Testis (tissue), 5 donors: ENCODE measurements around the gene TCL1A. TPM values are rescaled to one million over a fixed set of nuclear protein-coding genes. Genes with fewer than 3 reads are reported as not detected.
"Not testable (repeated sequence)": the region's sequence is repeated elsewhere in the genome, so short reads cannot be mapped to it uniquely, and the experiment has no call there.

Experiments used
- DNase-seq: peaks from one replicate; pipeline ENCODE4 v3.0.0-alpha.2; 2019
- H3K27ac ChIP-seq, 2 donors: fragments of 200-600 bp; sonication (generic); one replicate each; pipeline ENCODE4 v1.5.1; 2019
- H3K27me3 ChIP-seq: fragments of 200-600 bp; sonication (generic); one replicate; pipeline ENCODE4 v1.5.1; 2019
- H3K36me3 ChIP-seq: fragments of 200-600 bp; sonication (generic); one replicate; pipeline ENCODE4 v1.5.1; 2017; ENCODE audit warnings: low read depth; ENCODE audit errors: missing control alignments
- H3K4me1 ChIP-seq: fragments of 200-600 bp; sonication (generic); one replicate; pipeline ENCODE4 v1.5.1; 2019
- H3K4me3 ChIP-seq, 2 donors: fragments of 200-600 bp; sonication (generic); one replicate each; pipeline ENCODE4 v1.5.1; 2017 to 2019
- H3K9me3 ChIP-seq: fragments of 200-600 bp; sonication (generic); one replicate; pipeline ENCODE4 v1.5.1; 2017
- CTCF ChIP-seq, 3 experiments: fragments of 450-650 bp in 2 of 3; fragments of 200-600 bp in 1 of 3; sonication (generic) in 1 of 3; IDR thresholded peaks; one replicate each; pipeline ENCODE4 v1.5.1; 2016 to 2019; ENCODE audit warnings: antibody characterized with exemption in 3 of 3, mild to moderate bottlenecking in 2 of 3, moderate library complexity in 1 of 3
- POLR2A ChIP-seq: fragments of 450-650 bp; IDR thresholded peaks from one replicate; pipeline ENCODE4 v1.6.1; 2017; ENCODE audit warnings: antibody characterized with exemption, mild to moderate bottlenecking, moderate library complexity
- WGBS, 2 donors: methylation state at CpG; one replicate each; pipeline ENCODE4 v1.1.5; 2018; 5-methylcytosine and 5-hydroxymethylcytosine counted together
- intact Hi-C: fragments of 100-400 bp; cut with DNase I; formaldehyde crosslinking; loops from one replicate; pipeline ENCODE4 v1.15.1; 2023; ENCODE audit warnings: low total_unique reads
- long read RNA-seq, 2 donors: transcript quantifications; one replicate each; lab custom pipeline, GENCODE V29; 2026
- polyA plus RNA-seq: library from polyadenylated mRNA; stranded (reverse); fragments of 350-450 nt; fragmentation: Illumina TruSeq; extraction: RNeasy Lipid Tissue Mini Kit (QIAGEN cat#74804); gene quantifications from one replicate; pipeline ENCODE4 v1.2.3, GENCODE V29; 2014; ENCODE audit warnings: low read depth, low replicate concordance; ENCODE audit not compliant: insufficient read depth
- total RNA-seq, 2 donors: library from RNA; depleted of rRNA; stranded (reverse); fragments of >200 nt; gene quantifications; one replicate each; pipeline ENCODE4 v1.2.3, GENCODE V29; 2016

TCL1A gene
- total RNA-seq (10 to 100 TPM; 10.2 to 14.1 TPM), polyA plus RNA-seq (13.7 TPM)
- long read RNA-seq, donor 1, transcript TCL1A-203 (4 exons, 1,391 nt): minor isoform, 5 of 11 reads
- long read RNA-seq, donor 1, transcript TCL1A-201 (4 exons, 1,395 nt): major isoform, 6 of 11 reads
- long read RNA-seq, donor 1, partial matches to known transcripts: 0 of 11 reads
- long read RNA-seq, donor 1, other reads (novel, unspliced or antisense): 0 of 11 reads
- long read RNA-seq, donor 2, partial matches to known transcripts: 0 of 3 reads
- long read RNA-seq, donor 2, other reads (novel, unspliced or antisense): 0 of 3 reads

GRCh38 chr14:95713596-95714371 is at the start of gene TCL1A:
TCL1A (minus strand) TSS chr14:95714125; CDS start chr14:95714066, 59 bp downstream.
- DNase-seq: peak; percentile 58
- no peak for TF ChIP-seq POLR2A
- no peak for TF ChIP-seq CTCF (IDR thresholded peaks at IDR 0.05)
- peak within 1 kb of the TSS in 1 of 2 donors; percentile 13 for H3K27ac ChIP-seq
- no peaks in the 10 kb centered on the region for H3K9me3 ChIP-seq
- 42 to 62% methylated on average over 27 to 45 of the region's 47 CpGs for WGBS, 2 donors
- no peaks in the 10 kb centered on the region for H3K4me1 ChIP-seq
- intact Hi-C loops: no loop called here
- H3K36me3 ChIP-seq: no peaks in the 10 kb centered on the region
- H3K27me3 ChIP-seq: no peaks in the 10 kb centered on the region
- H3K4me3 ChIP-seq: peak within 1 kb of the TSS; percentile 37 to 59

GRCh38 chr14:95763032-95763431 is 49.1 kb upstream of the TCL1A start:
- WGBS, 2 donors: 80 to 84% methylated on average over 4 of the region's 4 CpGs
- H3K9me3 ChIP-seq, H3K27me3 ChIP-seq, H3K27ac ChIP-seq, H3K36me3 ChIP-seq, H3K4me1 ChIP-seq, intact Hi-C loops, H3K4me3 ChIP-seq, DNase-seq: not testable (repeated sequence)

GRCh38 chr14:95761436-95761835 is 47.5 kb upstream of the TCL1A start:
- no peak for DNase-seq
- H3K27ac ChIP-seq: no peak overlapping the region
- no peak for TF ChIP-seq POLR2A
- no peak for TF ChIP-seq CTCF (IDR thresholded peaks at IDR 0.05)
- 52 to 59% methylated on average over 6 of the region's 6 CpGs for WGBS, 2 donors
- H3K4me3 ChIP-seq: no peak overlapping the region
- H3K4me1 ChIP-seq: no peaks in the 10 kb centered on the region
- no peaks in the 10 kb centered on the region for H3K9me3 ChIP-seq
- H3K36me3 ChIP-seq: no peaks in the 10 kb centered on the region
- H3K27me3 ChIP-seq: no peaks in the 10 kb centered on the region
- intact Hi-C loops: no loop called here

GRCh38 chr14:95760596-95760995 is 46.7 kb upstream of the TCL1A start:
- no peak overlapping the region for H3K4me3 ChIP-seq
- intact Hi-C loops: no loop called here
- H3K27me3 ChIP-seq: no peaks in the 10 kb centered on the region
- TF ChIP-seq POLR2A (no peak), CTCF (IDR thresholded peaks at IDR 0.05) (no peak)
- no peak for DNase-seq
- no peak overlapping the region for H3K27ac ChIP-seq
- H3K4me1 ChIP-seq: no peaks in the 10 kb centered on the region
- H3K36me3 ChIP-seq: no peaks in the 10 kb centered on the region
- no peaks in the 10 kb centered on the region for H3K9me3 ChIP-seq
- WGBS, 2 donors: 81 to 90% methylated on average over 3 of the region's 3 CpGs

- no peak for DNase-seq
- Histone ChIP-seq H3K27ac (no peak overlapping the region), H3K4me3 (no peak overlapping the region), H3K4me1 (no peaks in the 10 kb centered on the region), H3K9me3 (no peaks in the 10 kb centered on the region), H3K27me3 (no peaks in the 10 kb centered on the region), H3K36me3 (no peaks in the 10 kb centered on the region)
- TF ChIP-seq POLR2A (no peak), CTCF (IDR thresholded peaks at IDR 0.05) (no peak)
- intact Hi-C loops: no loop called here
These were observed 46.0 kb upstream of the TCL1A start for GRCh38 chr14:95759941-95760340.
